GM12878 (cell line): ENCODE data around the gene APLP1. TPM values are rescaled to one million over a fixed set of nuclear protein-coding genes. Genes with fewer than 3 reads are reported as not detected.

Experiments used
- ATF7 ChIP-seq: fragments of 450-650 bp; IDR thresholded peaks from 2 replicates; pipeline ENCODE4 v1.6.1; 2016; ENCODE audit warnings: low read depth, mild to moderate bottlenecking
- CREB1 ChIP-seq: IDR thresholded peaks from 2 replicates; pipeline ENCODE4 v1.6.1; 2012; ENCODE audit warnings: low read depth, mild to moderate bottlenecking, inconsistent platforms
- EGR1 ChIP-seq, 2 experiments: IDR thresholded peaks; 1 replicate in 1 of 2; 2 replicates in 1 of 2; pipeline ENCODE4 v1.6.1; 2011 to 2012; ENCODE audit warnings: low read depth in 2 of 2, low read length in 2 of 2, borderline replicate concordance in 1 of 2, mild to moderate bottlenecking in 1 of 2, moderate library complexity in 1 of 2
- KDM1A ChIP-seq: fragments of 200-600 bp; sonication (generic); IDR thresholded peaks from 2 replicates; pipeline ENCODE4 v1.6.1; 2016; ENCODE audit warnings: borderline replicate concordance
- MEF2A ChIP-seq: IDR thresholded peaks from 2 replicates; pipeline ENCODE4 v1.6.1; 2011; ENCODE audit warnings: low read depth, mild to moderate bottlenecking, low read length, moderate library complexity; ENCODE audit not compliant: insufficient read depth
- MEF2B ChIP-seq: fragments of 450-650 bp; IDR thresholded peaks from 2 replicates; pipeline ENCODE4 v1.6.1; 2018; ENCODE audit warnings: mild to moderate bottlenecking, moderate library complexity; ENCODE audit not compliant: partially characterized antibody, poor library complexity, severe bottlenecking
- MYB ChIP-seq: fragments of 150-350 bp; IDR thresholded peaks from 2 replicates; pipeline ENCODE4 v1.6.1; 2014; ENCODE audit warnings: mild to moderate bottlenecking, low read depth, low read length, borderline replicate concordance
- REST ChIP-seq: IDR thresholded peaks from 2 replicates; pipeline ENCODE4 v1.6.1; 2012; ENCODE audit warnings: mild to moderate bottlenecking, low read depth, low read length
- SMARCA5 ChIP-seq: fragments of 450-650 bp; IDR thresholded peaks from 2 replicates; pipeline ENCODE4 v1.6.1; 2017; ENCODE audit warnings: mild to moderate bottlenecking
- TARDBP ChIP-seq: IDR thresholded peaks from 2 replicates; pipeline ENCODE4 v1.6.1; 2016; ENCODE audit warnings: borderline replicate concordance
- YBX1 ChIP-seq: fragments of 450-650 bp; IDR thresholded peaks from 2 replicates; pipeline ENCODE4 v1.6.1; 2016; ENCODE audit warnings: antibody characterized with exemption
- polyA plus RNA-seq, 11 experiments: library from polyadenylated mRNA; depleted of rRNA in 4 of 11; unstranded in 6 of 11; stranded (reverse) in 5 of 11; fragments of >200 nt; fragmentation: Nextera tagmentation in 4 of 11; fragmentation: Illumina TruSeq in 1 of 11; extraction: Ambion mirVana in 4 of 11; extraction: Trizol in 1 of 11; gene quantifications; 1 replicate in 1 of 11; 2 replicates in 10 of 11; pipeline versions ENCODE4 v1.2.1 to v1.2.3, GENCODE V29; 2011 to 2016; ENCODE audit warnings: inconsistent platforms in 2 of 11, missing spikeins in 2 of 11, low read depth in 1 of 11
- total RNA-seq, 4 experiments: library from RNA; depleted of rRNA in 3 of 4; stranded (reverse); fragments of >200 nt in 3 of 4; fragmentation: Illumina TruSeq in 1 of 4; extraction: Trizol in 1 of 4; gene quantifications; 2 replicates each; pipeline versions ENCODE4 v1.2.1 to v1.2.3, GENCODE V29; 2013 to 2021
- TF ChIP-seq, protein P1 (sequence below): fragments of 450-650 bp; IDR thresholded peaks from 2 replicates; pipeline ENCODE4 v1.6.1; 2016; ENCODE audit warnings: mild to moderate bottlenecking
- TF ChIP-seq, protein P2 (sequence below): IDR thresholded peaks from 2 replicates; pipeline ENCODE4 v1.6.1; 2012; ENCODE audit warnings: low read depth, low read length, improper control_type of control experiment
- TF ChIP-seq, protein P3 (sequence below): fragments of 450-650 bp; IDR thresholded peaks from 2 replicates; pipeline ENCODE4 v1.6.1; 2016; ENCODE audit warnings: mild to moderate bottlenecking

Gene APLP1
- total and polyA plus RNA-seq, 10 of the 15 experiments (the other 5 are each of a cell fraction or from before 2014, with no cell fraction given) = 0.07 to 2.2 (median 0.91) TPM; not detected in 1

- TF ChIP-seq SMARCA5 (no peak), TARDBP (no peak), MEF2B (peak; percentile 60), EGR1 (IDR thresholded peaks at IDR 0.05; ENCODE audit: borderline replicate concordance in 1 of 2, low read depth in 2 of 2, low read length in 2 of 2) (peak in 1 of 2 experiments; percentile 45; a peak in 1 of 3 replicates), MEF2A (0 out of 2 replicates have a peak, but pooled peaks have one; percentile 55), YBX1 (no peak), MYB (no peak), CREB1 (0 out of 2 replicates have a peak, but pooled peaks have one; percentile 19), REST (no peak), KDM1A (no peak), ATF7 (peak; percentile 77)
- TF ChIP-seq, protein P1, sequence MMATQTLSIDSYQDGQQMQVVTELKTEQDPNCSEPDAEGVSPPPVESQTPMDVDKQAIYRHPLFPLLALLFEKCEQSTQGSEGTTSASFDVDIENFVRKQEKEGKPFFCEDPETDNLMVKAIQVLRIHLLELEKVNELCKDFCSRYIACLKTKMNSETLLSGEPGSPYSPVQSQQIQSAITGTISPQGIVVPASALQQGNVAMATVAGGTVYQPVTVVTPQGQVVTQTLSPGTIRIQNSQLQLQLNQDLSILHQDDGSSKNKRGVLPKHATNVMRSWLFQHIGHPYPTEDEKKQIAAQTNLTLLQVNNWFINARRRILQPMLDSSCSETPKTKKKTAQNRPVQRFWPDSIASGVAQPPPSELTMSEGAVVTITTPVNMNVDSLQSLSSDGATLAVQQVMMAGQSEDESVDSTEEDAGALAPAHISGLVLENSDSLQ = peak; percentile 61; the same call in 1 of the 2 replicates
- TF ChIP-seq, protein P2, sequence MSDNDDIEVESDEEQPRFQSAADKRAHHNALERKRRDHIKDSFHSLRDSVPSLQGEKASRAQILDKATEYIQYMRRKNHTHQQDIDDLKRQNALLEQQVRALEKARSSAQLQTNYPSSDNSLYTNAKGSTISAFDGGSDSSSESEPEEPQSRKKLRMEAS = no peak
- TF ChIP-seq, protein P3, sequence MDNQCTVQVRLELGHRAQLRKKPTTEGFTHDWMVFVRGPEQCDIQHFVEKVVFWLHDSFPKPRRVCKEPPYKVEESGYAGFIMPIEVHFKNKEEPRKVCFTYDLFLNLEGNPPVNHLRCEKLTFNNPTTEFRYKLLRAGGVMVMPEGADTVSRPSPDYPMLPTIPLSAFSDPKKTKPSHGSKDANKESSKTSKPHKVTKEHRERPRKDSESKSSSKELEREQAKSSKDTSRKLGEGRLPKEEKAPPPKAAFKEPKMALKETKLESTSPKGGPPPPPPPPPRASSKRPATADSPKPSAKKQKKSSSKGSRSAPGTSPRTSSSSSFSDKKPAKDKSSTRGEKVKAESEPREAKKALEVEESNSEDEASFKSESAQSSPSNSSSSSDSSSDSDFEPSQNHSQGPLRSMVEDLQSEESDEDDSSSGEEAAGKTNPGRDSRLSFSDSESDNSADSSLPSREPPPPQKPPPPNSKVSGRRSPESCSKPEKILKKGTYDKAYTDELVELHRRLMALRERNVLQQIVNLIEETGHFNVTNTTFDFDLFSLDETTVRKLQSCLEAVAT = 0 out of 2 replicates have a peak, but pooled peaks have one; percentile 67
These were observed 45.2 kb downstream of the APLP1 start (continued) for GRCh38 chr19:35913589-35913988.
